Measurements from ENCODE around the gene TRAF3IP1.

Gene TRAF3IP1

GRCh38 chr2:238295144-238296112, 24.9 kb upstream of the TRAF3IP1 start:
- DNase-seq (ENCODE audit: extremely low read depth, low read depth): no peak
- no peak for TF ChIP-seq CTCF (IDR thresholded peaks at IDR 0.05; ENCODE audit: low read depth, low read length, missing control alignments)
- H3K4me3 ChIP-seq (replicated peaks; ENCODE audit: low read depth, low read length): no peak overlapping the region

GRCh38 chr2:238296638-238297457, 23.5 kb upstream of the TRAF3IP1 start:
- TF ChIP-seq CTCF (IDR thresholded peaks at IDR 0.05; ENCODE audit: low read depth, low read length, missing control alignments): no peak

GRCh38 chr2:238299803-238300202, 20.5 kb upstream of the TRAF3IP1 start:
- H3K4me3 ChIP-seq (replicated peaks; ENCODE audit: low read depth, low read length): no peak overlapping the region
- TF ChIP-seq CTCF (IDR thresholded peaks at IDR 0.05; ENCODE audit: low read depth, low read length, missing control alignments): no peak
- DNase-seq (ENCODE audit: extremely low read depth, low read depth): no peak

More at GRCh38 chr2:238296638-238297457, 23.5 kb upstream of the TRAF3IP1 start:
- no peak overlapping the region for H3K4me3 ChIP-seq (replicated peaks; ENCODE audit: low read depth, low read length)
- no peak for DNase-seq (ENCODE audit: extremely low read depth, low read depth)

- no peak overlapping the region for H3K4me3 ChIP-seq (replicated peaks; ENCODE audit: low read depth, low read length)
- DNase-seq (ENCODE audit: extremely low read depth, low read depth): no peak
- TF ChIP-seq CTCF (IDR thresholded peaks at IDR 0.05; ENCODE audit: low read depth, low read length, missing control alignments): no peak
Measured at GRCh38 chr2:238302087-238302486, 18.2 kb upstream of the TRAF3IP1 start.

GRCh38 chr2:238302751-238303150, 17.6 kb upstream of the TRAF3IP1 start:
- TF ChIP-seq CTCF (IDR thresholded peaks at IDR 0.05; ENCODE audit: low read depth, low read length, missing control alignments): no peak
- DNase-seq (ENCODE audit: extremely low read depth, low read depth): no peak
- no peak overlapping the region for H3K4me3 ChIP-seq (replicated peaks; ENCODE audit: low read depth, low read length)

GRCh38 chr2:238304116-238304515, 16.2 kb upstream of the TRAF3IP1 start:
- DNase-seq (ENCODE audit: extremely low read depth, low read depth): no peak
- no peak for TF ChIP-seq CTCF (IDR thresholded peaks at IDR 0.05; ENCODE audit: low read depth, low read length, missing control alignments)
- H3K4me3 ChIP-seq (replicated peaks; ENCODE audit: low read depth, low read length): no peak overlapping the region

Data from HFF-Myc (cell line).